HepG2 (cell line): Measurements from ENCODE around the gene TANC1. TPM values are rescaled to one million over a fixed set of nuclear protein-coding genes. Genes with fewer than 3 reads are reported as not detected.
A peak's percentile ranks its signal among the peaks of the same experiment; 100 is the strongest.

ENCODE experiments used
- ATAC-seq: fragments of 200-7000 bp; cut with Tn5 transposase; 3 replicates; pipeline ENCODE4 v1.9.1; 2020; ENCODE audit warnings: mild to moderate bottlenecking, moderate library complexity
- BruUV-seq: library from RNA; stranded (reverse); fragments of 400-500 nt; replicated peaks from 2 replicates; lab custom pipeline; 2021; lab: Mats Ljungman, UMichigan
- CTCF ChIA-PET: fragments of 300-600 bp; formaldehyde crosslinking; extraction: SDS; loops from one replicate; lab custom pipeline; 2021; ENCODE audit warnings: low total read pairs, inconsistent platforms, low intra/inter-chr PET ratio; lab: Yijun Ruan, JAX
- POLR2A ChIA-PET: fragments of 350-600 bp; sonication (Branson Sonifier 250); formaldehyde crosslinking; loops from one replicate; lab custom pipeline; 2020; ENCODE audit warnings: antibody characterized with exemption, inconsistent platforms; lab: Yijun Ruan, JAX
- DNase-seq: peaks from one replicate; pipeline ENCODE4 v3.0.0-alpha.2; 2015; ENCODE audit warnings: low spot score
- FAIRE-seq: peaks from 3 replicates; lab custom pipeline; 2011; peaks lifted over from hg19 to GRCh38; lab: Jason Lieb, UNC
- H2AFZ ChIP-seq: one replicate; pipeline ENCODE4 v1.6.1; 2011; ENCODE audit warnings: low read length, inconsistent platforms
- H3K27ac ChIP-seq: fragments of 300-600 bp; 3 replicates; pipeline ENCODE4 v1.8.0; 2011; ENCODE audit warnings: mixed run types, mild to moderate bottlenecking, mixed read lengths, low read length, inconsistent platforms; ENCODE audit not compliant: insufficient read depth; ENCODE audit errors: extremely low read length
- H3K27me3 ChIP-seq, 2 experiments: fragments of 200-600 bp in 1 of 2; 2 replicates in 1 of 2; 3 replicates in 1 of 2; pipeline versions ENCODE4 v1.6.0 to v1.8.0; 2011; ENCODE audit warnings: low read length in 2 of 2, mild to moderate bottlenecking in 2 of 2, moderate library complexity in 2 of 2, inconsistent platforms in 1 of 2; ENCODE audit not compliant: insufficient read depth in 2 of 2, control insufficient read depth in 1 of 2
- H3K36me3 ChIP-seq, 2 experiments: fragments of 200-600 bp in 1 of 2; replicated peaks in 1 of 2; 2 replicates in 1 of 2; 3 replicates in 1 of 2; pipeline versions ENCODE4 v1.5.1 to v1.8.0; 2011; ENCODE audit warnings: low read length in 2 of 2, inconsistent platforms in 1 of 2; ENCODE audit not compliant: insufficient read depth in 2 of 2, control insufficient read depth in 1 of 2
- H3K4me1 ChIP-seq: 2 replicates; pipeline ENCODE4 v1.5.1; 2012; ENCODE audit warnings: low read length, inconsistent platforms; ENCODE audit not compliant: insufficient read depth
- H3K4me2 ChIP-seq: 2 replicates; pipeline ENCODE4 v1.6.0; 2011; ENCODE audit warnings: low read depth, low read length, inconsistent platforms
- H3K4me3 ChIP-seq, 3 experiments: fragments of 200-600 bp in 1 of 3; sonication (generic), shearing (Covaris generic) in 1 of 3; replicated peaks in 1 of 3; 2 replicates each; pipeline ENCODE4 v1.5.1; 2011 to 2016; ENCODE audit warnings: low read length in 3 of 3, inconsistent platforms in 2 of 3, low read depth in 2 of 3, mild to moderate bottlenecking in 2 of 3, control low read depth in 1 of 3, mixed read lengths in 1 of 3; ENCODE audit not compliant: insufficient read depth in 1 of 3
- H3K79me2 ChIP-seq: one replicate; pipeline ENCODE4 v1.6.1; 2011; ENCODE audit warnings: low read length, inconsistent platforms; ENCODE audit not compliant: insufficient read depth
- H3K9ac ChIP-seq: 2 replicates; pipeline ENCODE4 v1.6.0; 2011; ENCODE audit warnings: mild to moderate bottlenecking, low read depth, low read length, inconsistent platforms; ENCODE audit not compliant: insufficient read depth
- H3K9me3 ChIP-seq: 2 replicates; pipeline ENCODE4 v1.5.1; 2012; ENCODE audit warnings: mild to moderate bottlenecking, low read length
- H4K20me1 ChIP-seq: 2 replicates; pipeline ENCODE4 v1.6.0; 2011; ENCODE audit warnings: inconsistent platforms, mild to moderate bottlenecking, low read length, moderate library complexity; ENCODE audit not compliant: insufficient read depth
- ARID2 ChIP-seq: sonication (generic); formaldehyde crosslinking; IDR thresholded peaks from 2 replicates; pipeline ENCODE4 v1.8.1; 2022; ENCODE audit warnings: mild to moderate bottlenecking, missing genetic modification reagents, borderline replicate concordance
- MAFF ChIP-seq: IDR thresholded peaks from 2 replicates; pipeline ENCODE4 v1.6.1; 2011; ENCODE audit warnings: low read depth, low read length, improper control_type of control experiment
- MAFK ChIP-seq, 2 experiments: IDR thresholded peaks in 1 of 2; conservative IDR thresholded peaks in 1 of 2; 2 replicates each; pipeline ENCODE4 v1.6.1; 2011; ENCODE audit warnings: improper control_type of control experiment in 2 of 2, low read length in 2 of 2
- NR3C1 ChIP-seq: sonication (generic); formaldehyde crosslinking; IDR thresholded peaks from 2 replicates; pipeline ENCODE4 v1.4.0; 2020; ENCODE audit warnings: missing genetic modification reagents
- SATB2 ChIP-seq: sonication (generic); formaldehyde crosslinking; IDR thresholded peaks from 2 replicates; pipeline ENCODE4 v1.5.0; 2020; ENCODE audit warnings: missing genetic modification reagents
- ZNF75D ChIP-seq: sonication (generic); formaldehyde crosslinking; IDR thresholded peaks from 2 replicates; pipeline ENCODE4 v1.8.1; 2023; ENCODE audit warnings: missing genetic modification reagents, mild to moderate bottlenecking, borderline replicate concordance
- WGBS: methylation state at CpG from one replicate; pipeline ENCODE4 v1.1.6; 2017; ENCODE audit warnings: low lambda C conversion rate; 5-methylcytosine and 5-hydroxymethylcytosine counted together
- in situ Hi-C: cut with HindIII; loops from 2 replicates; pipeline ENCODE4 v1.10.0; 2017; ENCODE audit warnings: low pct_unique_long_range_greater_than_20kb; ENCODE audit not compliant: extremely low pct_ligation_motif_present
- intact Hi-C: fragments of 100-400 bp; cut with micrococcal nuclease; formaldehyde crosslinking; loops from one replicate; pipeline ENCODE4 v1.10.0; 2022; ENCODE audit not compliant: unreplicated experiment
- polyA plus RNA-seq, 8 experiments: library from polyadenylated mRNA; depleted of rRNA in 3 of 8; stranded (reverse) in 7 of 8; unstranded in 1 of 8; fragments of >200 nt; fragmentation: Illumina TruSeq in 4 of 8; extraction: Trizol in 4 of 8; gene quantifications; 2 replicates each; pipeline versions ENCODE4 v1.2.1 to v1.2.3, GENCODE V29; 2011 to 2016; ENCODE audit warnings: low read depth in 4 of 8, missing spikeins in 1 of 8, mixed read lengths in 1 of 8; ENCODE audit not compliant: insufficient read depth in 1 of 8
- total RNA-seq, 5 experiments: library from RNA; depleted of rRNA; stranded (reverse); fragments of >200 nt; fragmentation: Illumina TruSeq; extraction: Trizol; gene quantifications; 2 replicates each; pipeline ENCODE4 v1.2.3, GENCODE V29; 2016; ENCODE audit warnings: low read depth in 1 of 5
- TF ChIP-seq, protein P1 (sequence below): sonication (generic); formaldehyde crosslinking; IDR thresholded peaks from 2 replicates; pipeline ENCODE4 v1.5.0; 2020; ENCODE audit warnings: missing genetic modification reagents

Gene TANC1
- total and polyA plus RNA-seq, 2 of the 13 experiments (the other 11 are each of a cell fraction or from before 2014, with no cell fraction given) = 2.3 to 5.6 TPM

DNA sequence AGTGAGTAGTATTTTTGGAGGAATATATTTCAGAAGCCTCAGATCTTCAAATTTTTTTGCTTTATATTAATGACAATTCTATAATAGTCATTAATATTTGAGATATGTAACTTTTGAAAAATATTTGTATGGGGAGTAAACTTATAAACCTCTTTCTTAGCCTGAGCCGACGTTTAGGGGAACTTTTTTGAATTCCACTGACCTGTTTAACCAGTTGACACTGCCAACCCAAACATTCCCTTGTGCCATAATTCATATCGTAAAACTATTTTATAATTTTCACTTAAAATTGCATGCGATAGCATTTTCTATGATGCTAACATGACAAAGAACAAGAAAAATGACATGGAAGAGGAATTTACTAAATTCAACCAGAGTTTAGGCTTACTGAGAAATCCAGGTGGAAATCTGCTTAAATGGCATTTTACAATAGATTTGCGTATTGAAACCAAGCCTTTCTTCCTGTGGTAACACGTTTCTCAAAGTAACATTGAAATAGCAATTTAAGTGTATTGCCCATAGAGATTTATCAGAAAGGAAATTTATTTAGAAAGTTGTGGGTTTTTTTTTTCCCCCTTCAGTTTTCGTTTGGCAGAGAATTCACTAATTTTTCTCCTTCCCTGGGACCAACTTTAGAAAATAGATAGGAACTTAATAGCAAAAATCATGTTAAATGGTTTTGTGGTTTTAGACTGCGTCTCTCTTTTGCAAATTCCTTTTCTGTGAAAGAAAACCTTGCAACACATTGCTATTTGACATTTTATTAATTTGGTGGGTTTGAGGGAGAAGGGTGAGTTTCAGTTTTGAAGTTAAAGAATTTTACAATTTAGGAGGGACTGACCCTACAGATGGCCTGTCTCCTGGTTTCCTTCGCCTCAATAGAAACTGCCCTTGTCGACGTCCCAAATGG is 77.4 kb downstream of the TANC1 start:
- WGBS = 75% methylated on average over 11 of the region's 11 CpGs
- Histone ChIP-seq H3K27ac (no peak overlapping the region), H3K27me3 (no peaks in the 10 kb centered on the region), H4K20me1 (no peaks in the 10 kb centered on the region), H3K79me2 (no peaks in the 10 kb centered on the region), H3K9me3 (no peaks in the 10 kb centered on the region), H3K4me3 (no peak overlapping the region), H3K4me2 (no peak overlapping the region), H3K9ac (no peak overlapping the region), H3K36me3 (no peaks in the 10 kb centered on the region), H3K4me1 (no peaks in the 10 kb centered on the region), H2AFZ (no peak overlapping the region)
- intact Hi-C loops = no loop called here
- BruUV-seq = no TSS peak
- TF ChIP-seq, protein P1, sequence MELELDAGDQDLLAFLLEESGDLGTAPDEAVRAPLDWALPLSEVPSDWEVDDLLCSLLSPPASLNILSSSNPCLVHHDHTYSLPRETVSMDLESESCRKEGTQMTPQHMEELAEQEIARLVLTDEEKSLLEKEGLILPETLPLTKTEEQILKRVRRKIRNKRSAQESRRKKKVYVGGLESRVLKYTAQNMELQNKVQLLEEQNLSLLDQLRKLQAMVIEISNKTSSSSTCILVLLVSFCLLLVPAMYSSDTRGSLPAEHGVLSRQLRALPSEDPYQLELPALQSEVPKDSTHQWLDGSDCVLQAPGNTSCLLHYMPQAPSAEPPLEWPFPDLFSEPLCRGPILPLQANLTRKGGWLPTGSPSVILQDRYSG = no peak
- TF ChIP-seq SATB2 (CRISPR knock-in tag) (no peak), MAFF (peak; percentile 59), MAFK (conservative IDR thresholded peaks at IDR 0.05 in 1 of 2, IDR thresholded peaks at IDR 0.05 in 1 of 2; ENCODE audit: low read length in 2 of 2) (peak; percentile 57 to 71)
- in situ Hi-C loops = no loop called here
- DNase-seq (no peak), FAIRE-seq (no peak), ATAC-seq (no peak)
- POLR2A ChIA-PET = no interaction called here
- CTCF ChIA-PET = no interaction called here

DNA sequence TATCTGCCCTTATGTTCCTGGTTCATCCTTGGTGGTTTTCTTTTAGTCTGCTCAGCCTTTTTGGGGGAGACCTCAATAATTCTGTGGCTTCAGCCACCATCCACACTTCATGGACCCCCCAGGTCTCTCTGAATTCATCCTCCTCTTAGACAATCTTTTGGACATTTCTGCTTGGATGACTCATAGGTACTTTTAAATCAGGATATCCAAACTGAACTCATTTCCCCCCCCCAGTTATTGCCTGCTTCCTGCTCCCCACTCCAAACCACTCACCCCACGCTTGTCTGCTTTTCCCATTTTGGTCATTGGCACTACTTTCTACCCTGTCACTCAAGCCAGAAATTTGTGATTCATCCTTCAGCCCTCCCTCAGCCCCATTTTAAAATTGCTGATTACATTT is 78.5 kb downstream of the TANC1 start:
- Histone ChIP-seq H3K9me3 (no peaks in the 10 kb centered on the region), H3K4me1 (no peaks in the 10 kb centered on the region), H3K27ac (no peak overlapping the region), H3K79me2 (no peaks in the 10 kb centered on the region), H3K4me2 (no peak overlapping the region), H3K9ac (no peak overlapping the region), H3K27me3 (no peaks in the 10 kb centered on the region), H3K36me3 (no peaks in the 10 kb centered on the region)
- no peak for FAIRE-seq
- BruUV-seq = no TSS peak
- intact Hi-C loops = no loop called here
- ChIA-PET POLR2A (no interaction called here), CTCF (no interaction called here)
- no peak for ATAC-seq
- TF ChIP-seq ZNF75D (CRISPR knock-in tag) (no peak), ARID2 (CRISPR knock-in tag) (no peak), NR3C1 (CRISPR knock-in tag) (no peak)
- TF ChIP-seq, all 625 proteins: peak for 0
- Histone ChIP-seq H4K20me1 (no peaks in the 10 kb centered on the region), H3K4me3 (no peak overlapping the region), H2AFZ (no peak overlapping the region)
- DNase-seq = no peak
- in situ Hi-C loops = no loop called here
- WGBS = 45% methylated on average over 1 of the region's 1 CpG
